ENCODE measurements around the gene MED12L. TPM values are rescaled to one million over a fixed set of nuclear protein-coding genes. Genes with fewer than 3 reads are reported as not detected.

Gene MED12L
- total and polyA plus RNA-seq, 10 of the 15 experiments (the other 5 are each of a cell fraction or from before 2014, with no cell fraction given): 0.01 to 0.06 (median 0.03) TPM; not detected in 2

DNA sequence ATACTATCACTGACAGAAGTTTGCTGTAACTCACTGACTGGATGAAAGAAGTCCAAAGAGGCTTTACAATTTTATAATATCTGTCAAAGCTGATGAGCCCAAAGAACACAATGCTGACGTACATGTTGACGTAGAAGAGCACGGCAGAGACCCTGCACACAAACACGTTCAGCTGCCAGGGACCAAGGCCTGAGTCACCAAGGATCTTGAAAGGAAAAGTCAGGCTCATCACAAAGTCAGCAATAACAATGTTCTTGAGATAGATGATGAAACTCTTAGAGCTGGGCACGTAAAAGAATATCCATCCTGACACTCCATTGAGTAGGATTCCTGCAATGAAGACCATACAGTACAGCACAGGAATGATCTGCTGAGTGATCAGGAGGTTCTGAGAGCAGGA is 128.4 kb downstream of the MED12L start (continued):
- TF ChIP-seq, protein P1, sequence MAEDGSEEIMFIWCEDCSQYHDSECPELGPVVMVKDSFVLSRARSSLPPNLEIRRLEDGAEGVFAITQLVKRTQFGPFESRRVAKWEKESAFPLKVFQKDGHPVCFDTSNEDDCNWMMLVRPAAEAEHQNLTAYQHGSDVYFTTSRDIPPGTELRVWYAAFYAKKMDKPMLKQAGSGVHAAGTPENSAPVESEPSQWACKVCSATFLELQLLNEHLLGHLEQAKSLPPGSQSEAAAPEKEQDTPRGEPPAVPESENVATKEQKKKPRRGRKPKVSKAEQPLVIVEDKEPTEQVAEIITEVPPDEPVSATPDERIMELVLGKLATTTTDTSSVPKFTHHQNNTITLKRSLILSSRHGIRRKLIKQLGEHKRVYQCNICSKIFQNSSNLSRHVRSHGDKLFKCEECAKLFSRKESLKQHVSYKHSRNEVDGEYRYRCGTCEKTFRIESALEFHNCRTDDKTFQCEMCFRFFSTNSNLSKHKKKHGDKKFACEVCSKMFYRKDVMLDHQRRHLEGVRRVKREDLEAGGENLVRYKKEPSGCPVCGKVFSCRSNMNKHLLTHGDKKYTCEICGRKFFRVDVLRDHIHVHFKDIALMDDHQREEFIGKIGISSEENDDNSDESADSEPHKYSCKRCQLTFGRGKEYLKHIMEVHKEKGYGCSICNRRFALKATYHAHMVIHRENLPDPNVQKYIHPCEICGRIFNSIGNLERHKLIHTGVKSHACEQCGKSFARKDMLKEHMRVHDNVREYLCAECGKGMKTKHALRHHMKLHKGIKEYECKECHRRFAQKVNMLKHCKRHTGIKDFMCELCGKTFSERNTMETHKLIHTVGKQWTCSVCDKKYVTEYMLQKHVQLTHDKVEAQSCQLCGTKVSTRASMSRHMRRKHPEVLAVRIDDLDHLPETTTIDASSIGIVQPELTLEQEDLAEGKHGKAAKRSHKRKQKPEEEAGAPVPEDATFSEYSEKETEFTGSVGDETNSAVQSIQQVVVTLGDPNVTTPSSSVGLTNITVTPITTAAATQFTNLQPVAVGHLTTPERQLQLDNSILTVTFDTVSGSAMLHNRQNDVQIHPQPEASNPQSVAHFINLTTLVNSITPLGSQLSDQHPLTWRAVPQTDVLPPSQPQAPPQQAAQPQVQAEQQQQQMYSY (CRISPR knock-in tag; IDR thresholded peaks at IDR 0.05): no peak
- TF ChIP-seq RELA (IDR thresholded peaks at IDR 0.05; ENCODE audit: borderline replicate concordance, partially characterized antibody) (no peak), CEBPB (IDR thresholded peaks at IDR 0.05; ENCODE audit: borderline replicate concordance in 1 of 2, low read depth in 2 of 2, low read length in 2 of 2) (no peak)

DNA sequence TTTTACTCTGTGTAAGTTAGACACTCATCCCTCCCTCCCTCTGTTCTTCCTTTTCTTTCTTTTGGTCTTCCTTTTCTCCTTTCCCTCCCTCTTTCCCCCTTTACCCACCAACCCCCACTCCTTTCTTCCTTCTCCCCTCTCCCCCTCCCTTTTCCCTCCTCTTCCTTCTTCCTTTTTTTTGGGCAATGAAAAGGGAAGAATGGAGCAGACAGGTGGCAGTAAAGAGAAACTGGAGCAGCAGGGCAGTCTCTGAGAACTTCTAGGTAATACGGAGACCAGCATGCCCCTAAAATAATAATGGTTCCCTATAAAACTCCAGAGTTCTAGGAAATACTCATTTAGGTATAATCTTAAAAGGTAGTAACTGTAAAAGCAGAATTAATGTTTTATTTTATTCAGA is 129.0 kb downstream of the MED12L start:
- RAD21 ChIA-PET (ENCODE audit: unreplicated experiment): no interaction called here
- no peaks in the 10 kb centered on the region for H3K9me3 ChIP-seq (replicated peaks; ENCODE audit: control insufficient read depth, insufficient read depth, low read length)
- BruUV-seq (replicated peaks): no TSS peak
- DNase-seq (ENCODE audit: low read depth, low spot score) (no peak), FAIRE-seq (no peak), ATAC-seq (no peak)
- H3K79me2 ChIP-seq (ENCODE audit: control insufficient read depth, insufficient read depth, low read length): no peaks in the 10 kb centered on the region
- no peak overlapping the region for H2AFZ ChIP-seq (ENCODE audit: control insufficient read depth, low read depth, low read length)
- no peak overlapping the region for H3K27ac ChIP-seq (ENCODE audit: control insufficient read depth, insufficient read depth)
- H3K9ac ChIP-seq (ENCODE audit: control insufficient read depth, insufficient read depth, low read length): no peak overlapping the region
- no peak overlapping the region for H3K4me3 ChIP-seq
- no peaks in the 10 kb centered on the region for H4K20me1 ChIP-seq (ENCODE audit: control insufficient read depth, insufficient read depth)
- POLR2A ChIA-PET: interaction anchor here (1.7 kb wide), 1 partner anchor 20 kb away, joined by 3 read pairs; no protein-coding TSS in a partner anchor
- H3K4me2 ChIP-seq (ENCODE audit: control insufficient read depth, insufficient read depth): no peak overlapping the region
- peaks cover 0 to 2% of the 10 kb centered on the region in 2 experiments; a peak in 2 of 4 replicates for H3K27me3 ChIP-seq (replicated peaks in 1 of 2; ENCODE audit: control insufficient read depth in 2 of 2, insufficient read depth in 2 of 2, low read length in 1 of 2)
- SMC1A ChIA-PET (ENCODE audit: uncharacterized antibody, unreplicated experiment): no interaction called here
- H3K36me3 ChIP-seq (ENCODE audit: control insufficient read depth in 2 of 2, insufficient read depth in 2 of 2, low read length in 1 of 2): no peaks in the 10 kb centered on the region
- CTCF ChIA-PET: no interaction called here
- no peaks in the 10 kb centered on the region for H3K4me1 ChIP-seq (ENCODE audit: control insufficient read depth, insufficient read depth, low read length)
- 100% methylated on average over 1 of the region's 1 CpG for WGBS (ENCODE audit: insufficient coverage, insufficient replicate concordance, low lambda C conversion rate, missing lambda C conversion rate)
- intact Hi-C loops (cut with micrococcal nuclease; ENCODE audit: unreplicated experiment): no loop called here
- in situ Hi-C loops (cut with MboI): no loop called here
- TF ChIP-seq YY1 (IDR thresholded peaks at IDR 0.05; ENCODE audit: low read depth, low read length): no peak
- TF ChIP-seq DPF2 (IDR thresholded peaks at IDR 0.05): no peak
- TF ChIP-seq RFX5 (IDR thresholded peaks at IDR 0.05; ENCODE audit: low read depth, low read length): no peak
- TF ChIP-seq, protein P2, sequence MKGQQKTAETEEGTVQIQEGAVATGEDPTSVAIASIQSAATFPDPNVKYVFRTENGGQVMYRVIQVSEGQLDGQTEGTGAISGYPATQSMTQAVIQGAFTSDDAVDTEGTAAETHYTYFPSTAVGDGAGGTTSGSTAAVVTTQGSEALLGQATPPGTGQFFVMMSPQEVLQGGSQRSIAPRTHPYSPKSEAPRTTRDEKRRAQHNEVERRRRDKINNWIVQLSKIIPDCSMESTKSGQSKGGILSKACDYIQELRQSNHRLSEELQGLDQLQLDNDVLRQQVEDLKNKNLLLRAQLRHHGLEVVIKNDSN (IDR thresholded peaks at IDR 0.05; ENCODE audit: borderline replicate concordance, extremely low read length, insufficient read depth, low read depth, low read length): no peak
- no peak for TF ChIP-seq CBX5 (IDR thresholded peaks at IDR 0.05; ENCODE audit: low read depth)
- TF ChIP-seq MYC (IDR thresholded peaks at IDR 0.05; ENCODE audit: insufficient read depth, insufficient read length, insufficient replicate concordance, low read length, severe bottlenecking): no peak
- no peak for TF ChIP-seq SMC3 (IDR thresholded peaks at IDR 0.05; ENCODE audit: borderline replicate concordance, low read length)
- TF ChIP-seq KDM1A (IDR thresholded peaks at IDR 0.05; ENCODE audit: borderline replicate concordance): no peak
- TF ChIP-seq NFIC (IDR thresholded peaks at IDR 0.05; ENCODE audit: low read depth, low read length): no peak
- TF ChIP-seq RAD21 (IDR thresholded peaks at IDR 0.05; ENCODE audit: insufficient read depth, low read depth, low read length): no peak
- no peak for TF ChIP-seq ZBTB40 (IDR thresholded peaks at IDR 0.05; ENCODE audit: borderline replicate concordance)
- TF ChIP-seq SUZ12 (IDR thresholded peaks at IDR 0.05; ENCODE audit: unreplicated experiment): no peak

All from GM12878 (cell line).